Muscle layer of duodenum (tissue), 2 donors: Measurements from ENCODE around the gene IKZF3.
"Not testable (repeated sequence)": the region's sequence is repeated elsewhere in the genome, so short reads cannot be mapped to it uniquely, and the experiment has no call there.

ENCODE experiments used
- H3K27ac ChIP-seq: one replicate; pipeline ENCODE4 v1.7.0; 2013; ENCODE audit warnings: mild to moderate bottlenecking, low read length
- H3K27me3 ChIP-seq: one replicate; pipeline ENCODE4 v1.7.0; 2013; ENCODE audit warnings: low read depth, mild to moderate bottlenecking, control low read depth, low read length
- H3K36me3 ChIP-seq, 2 donors: one replicate each; pipeline ENCODE4 v1.7.0; 2013; ENCODE audit warnings: low read length in 2 of 2, control low read depth in 1 of 2, mild to moderate bottlenecking in 1 of 2; ENCODE audit not compliant: insufficient read depth in 2 of 2, control insufficient read depth in 1 of 2
- H3K4me1 ChIP-seq, 2 donors: one replicate each; pipeline ENCODE4 v1.7.0; 2013; ENCODE audit warnings: low read length in 2 of 2, mild to moderate bottlenecking in 2 of 2, control low read depth in 1 of 2, moderate library complexity in 1 of 2; ENCODE audit not compliant: insufficient read depth in 2 of 2, control insufficient read depth in 1 of 2
- H3K4me3 ChIP-seq, 2 donors: one replicate each; pipeline ENCODE4 v1.7.0; 2013; ENCODE audit warnings: low read length in 2 of 2, low read depth in 1 of 2, mild to moderate bottlenecking in 1 of 2
- H3K9me3 ChIP-seq, 2 donors: one replicate each; pipeline ENCODE4 v1.7.0; 2013; ENCODE audit warnings: low read length in 2 of 2, control low read depth in 1 of 2, mild to moderate bottlenecking in 1 of 2; ENCODE audit not compliant: control insufficient read depth in 1 of 2
- donor health status: healthy.

The IKZF3 gene

GRCh38 chr17:39774047-39774446, 90.1 kb downstream of the IKZF3 start:
- no peaks in the 10 kb centered on the region for H3K27me3 ChIP-seq
- H3K36me3 ChIP-seq, result no peaks in the 10 kb centered on the region
- no peaks in the 10 kb centered on the region for H3K4me1 ChIP-seq
- H3K27ac ChIP-seq, result no peak overlapping the region
- no peaks in the 10 kb centered on the region for H3K9me3 ChIP-seq
- no peak overlapping the region for H3K4me3 ChIP-seq

- H3K9me3 ChIP-seq, result no peaks in the 10 kb centered on the region
- no peak overlapping the region for H3K27ac ChIP-seq
- H3K4me1 ChIP-seq, result no peaks in the 10 kb centered on the region
- no peaks in the 10 kb centered on the region for H3K36me3 ChIP-seq
- no peak overlapping the region for H3K4me3 ChIP-seq
- no peaks in the 10 kb centered on the region for H3K27me3 ChIP-seq
These were observed 90.9 kb downstream of the IKZF3 start for GRCh38 chr17:39772987-39773934.

GRCh38 chr17:39772415-39772814, 91.7 kb downstream of the IKZF3 start:
- no peak overlapping the region for H3K27ac ChIP-seq
- no peaks in the 10 kb centered on the region for H3K9me3 ChIP-seq
- H3K36me3 ChIP-seq, result no peaks in the 10 kb centered on the region
- no peak overlapping the region for H3K4me3 ChIP-seq
- H3K27me3 ChIP-seq, result no peaks in the 10 kb centered on the region
- H3K4me1 ChIP-seq, result no peaks in the 10 kb centered on the region

- Histone ChIP-seq H3K27me3 (no peaks in the 10 kb centered on the region), H3K36me3 (no peaks in the 10 kb centered on the region), H3K27ac (no peak overlapping the region), H3K4me1 (no peaks in the 10 kb centered on the region), H3K4me3 (no peak overlapping the region), H3K9me3 (no peaks in the 10 kb centered on the region)
These were observed 94.0 kb downstream of the IKZF3 start for GRCh38 chr17:39769974-39770587.

GRCh38 chr17:39767147-39767546, 97.0 kb downstream of the IKZF3 start:
- H3K4me3 ChIP-seq, result no peak overlapping the region
- H3K9me3 ChIP-seq, result no peaks in the 10 kb centered on the region
- H3K4me1 ChIP-seq, result no peaks in the 10 kb centered on the region
- no peaks in the 10 kb centered on the region for H3K27me3 ChIP-seq
- no peak overlapping the region for H3K27ac ChIP-seq
- H3K36me3 ChIP-seq, result no peaks in the 10 kb centered on the region

- Histone ChIP-seq H3K4me1 (no peaks in the 10 kb centered on the region), H3K27me3 (no peaks in the 10 kb centered on the region), H3K4me3 (no peak overlapping the region), H3K9me3 (no peaks in the 10 kb centered on the region), H3K27ac (no peak overlapping the region), H3K36me3 (no peaks in the 10 kb centered on the region)
These were observed 98.3 kb downstream of the IKZF3 start for GRCh38 chr17:39765766-39766165.

- Histone ChIP-seq H3K4me1 (no peaks in the 10 kb centered on the region), H3K36me3 (no peaks in the 10 kb centered on the region), H3K27ac (no peak overlapping the region), H3K4me3 (no peak overlapping the region), H3K9me3 (no peaks in the 10 kb centered on the region), H3K27me3 (no peaks in the 10 kb centered on the region)
These were observed 98.9 kb downstream of the IKZF3 start for GRCh38 chr17:39765175-39765574.

- H3K4me1 ChIP-seq, H3K27ac ChIP-seq, H3K36me3 ChIP-seq, H3K4me3 ChIP-seq, H3K27me3 ChIP-seq, H3K9me3 ChIP-seq: not testable (repeated sequence)
These were observed 99.9 kb downstream of the IKZF3 start for GRCh38 chr17:39764171-39764570.

GRCh38 chr17:39763051-39763820, 100.9 kb downstream of the IKZF3 start:
- Histone ChIP-seq H3K27ac (no peak overlapping the region), H3K4me3 (no peak overlapping the region), H3K9me3 (no peaks in the 10 kb centered on the region), H3K27me3 (no peaks in the 10 kb centered on the region), H3K4me1 (no peaks in the 10 kb centered on the region), H3K36me3 (no peaks in the 10 kb centered on the region)

- Histone ChIP-seq H3K27me3 (no peaks in the 10 kb centered on the region), H3K4me1 (no peaks in the 10 kb centered on the region), H3K27ac (no peak overlapping the region)
These were observed 102.1 kb downstream of the IKZF3 start for GRCh38 chr17:39761861-39762496.

GRCh38 chr17:39759204-39759603, 104.9 kb downstream of the IKZF3 start:
- no peaks in the 10 kb centered on the region for H3K36me3 ChIP-seq
- H3K4me3 ChIP-seq, result no peak overlapping the region
- H3K27me3 ChIP-seq, result no peaks in the 10 kb centered on the region
- H3K4me1 ChIP-seq, result peaks cover 6 to 8% of the 10 kb centered on the region in 2 donors
- H3K9me3 ChIP-seq, result no peaks in the 10 kb centered on the region
- H3K27ac ChIP-seq, result no peak overlapping the region

More at GRCh38 chr17:39761861-39762496, 102.1 kb downstream of the IKZF3 start:
- no peaks in the 10 kb centered on the region for H3K36me3 ChIP-seq
- no peaks in the 10 kb centered on the region for H3K9me3 ChIP-seq
- no peak overlapping the region for H3K4me3 ChIP-seq
